Measurements from ENCODE around the gene ATXN7L1.
"Not testable (repeated sequence)": the region's sequence is repeated elsewhere in the genome, so short reads cannot be mapped to it uniquely, and the experiment has no call there.

Gene ATXN7L1

DNA sequence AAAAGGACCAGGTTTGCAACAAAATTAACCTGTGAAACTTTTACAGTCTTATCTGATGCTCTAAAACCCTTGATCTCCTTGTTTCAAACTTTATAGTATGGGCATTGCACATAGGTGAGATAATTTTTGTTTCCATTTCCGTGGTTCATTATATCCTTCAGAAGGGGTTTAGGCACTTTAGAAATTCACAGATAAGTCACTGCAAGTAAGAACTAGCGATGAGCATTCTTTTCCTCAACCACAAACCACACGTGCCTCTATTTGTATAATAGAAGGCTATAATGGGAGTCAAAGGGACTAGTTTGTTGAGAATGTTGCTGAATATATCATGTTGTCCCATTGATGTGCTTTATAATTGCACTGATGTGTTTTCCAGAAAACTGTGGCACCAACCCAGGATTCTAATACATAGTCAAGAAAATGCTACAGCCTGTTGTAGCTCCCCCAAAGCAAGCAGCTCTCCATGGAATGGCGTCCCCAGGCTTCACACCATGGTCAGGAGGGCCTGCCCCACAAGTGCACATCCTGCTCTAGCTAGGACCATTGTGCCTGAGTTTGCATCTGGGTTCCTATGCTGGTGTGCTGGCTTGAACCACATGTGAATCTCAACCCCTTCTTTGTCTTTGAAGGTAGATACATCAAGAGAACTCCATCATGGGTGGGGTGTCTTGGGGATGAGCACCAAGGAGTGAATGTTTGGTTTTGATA lies 14.0 kb upstream of the ATXN7L1 start:
- DNase-seq: peak; percentile 31

DNA sequence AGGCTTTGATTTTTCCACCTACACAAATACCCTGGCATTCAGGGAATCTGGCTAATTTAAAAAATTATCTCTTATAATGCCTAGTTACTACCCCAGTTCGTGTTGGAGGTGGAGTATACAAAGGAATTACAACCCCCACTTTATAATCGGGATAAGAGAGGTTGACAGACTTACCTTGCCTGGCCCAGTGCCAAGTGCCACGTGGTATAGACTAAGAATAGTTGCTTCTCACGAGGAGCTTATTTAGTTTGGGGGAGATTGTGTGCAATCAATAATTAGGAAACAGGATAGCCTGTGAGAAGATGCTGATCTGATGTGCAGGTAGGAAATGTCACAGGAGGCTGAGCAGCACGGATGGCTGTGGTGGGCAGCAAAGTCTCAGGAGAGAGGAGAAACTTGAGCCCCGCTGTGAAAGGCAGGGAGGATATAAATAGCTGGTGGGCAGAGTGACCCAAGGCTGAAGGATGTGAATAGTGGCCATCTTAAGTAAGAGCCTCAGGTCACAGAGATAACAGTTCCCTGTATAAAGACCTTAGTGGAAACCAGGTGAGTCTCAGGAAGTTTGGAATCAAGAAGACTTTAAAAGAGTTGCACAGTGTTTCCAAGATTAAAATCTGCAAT lies 11.3 kb upstream of the ATXN7L1 start:
- DNase-seq: no peak

DNA sequence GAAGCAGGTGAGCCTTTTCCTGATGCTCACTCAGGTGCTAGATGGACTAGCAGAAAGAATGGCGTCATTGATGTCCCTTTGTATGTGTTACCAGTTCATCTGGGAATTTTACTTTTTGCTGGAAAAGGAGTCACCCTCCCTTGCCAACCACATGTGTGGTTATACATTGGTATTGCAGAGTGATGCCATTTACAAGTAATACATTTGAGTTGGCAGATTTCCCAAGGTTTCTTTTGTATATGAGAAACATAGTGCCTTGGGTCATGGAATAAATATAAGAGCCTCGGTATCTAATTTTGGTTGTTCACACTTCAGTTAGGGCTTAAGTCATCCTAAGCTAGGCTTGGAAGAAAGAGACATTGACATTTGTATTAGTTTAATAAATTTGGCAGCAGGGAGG lies 10.4 kb upstream of the ATXN7L1 start:
- no peak for DNase-seq

DNA sequence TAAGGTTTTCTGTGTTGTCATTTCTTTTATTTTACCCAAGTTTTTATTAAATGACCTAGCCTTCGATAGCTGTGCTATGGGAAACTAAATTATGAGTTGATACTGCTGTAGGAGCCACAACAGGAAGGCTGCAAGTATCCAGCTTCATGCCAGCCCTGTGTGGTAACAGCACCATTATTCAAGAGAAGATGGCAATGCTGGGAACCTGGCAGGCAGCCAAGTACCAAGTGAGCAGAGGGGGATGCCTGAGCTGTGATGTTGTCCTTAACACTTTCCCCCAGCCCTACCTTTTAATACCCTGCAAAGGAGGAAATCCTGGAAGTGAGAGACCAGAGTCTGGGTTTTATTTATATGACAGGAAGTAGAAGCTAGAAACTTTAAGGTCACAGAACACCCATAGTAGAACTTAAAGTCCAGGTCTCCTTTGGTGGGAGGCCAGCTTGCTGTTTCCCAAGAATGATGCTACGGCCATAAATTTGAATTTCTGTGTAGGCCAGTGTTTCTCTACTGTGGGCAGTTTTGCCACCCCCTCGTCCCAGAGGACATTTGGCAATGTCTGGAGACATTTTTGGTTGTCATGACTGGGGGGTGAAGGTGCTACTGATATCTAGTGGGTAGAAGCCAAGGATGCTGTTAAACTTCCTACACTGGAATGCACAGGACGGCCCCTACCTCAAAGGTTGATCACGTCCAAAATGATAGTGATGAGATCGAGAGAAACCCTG lies 9.2 kb upstream of the ATXN7L1 start:
- no peak for DNase-seq

DNA sequence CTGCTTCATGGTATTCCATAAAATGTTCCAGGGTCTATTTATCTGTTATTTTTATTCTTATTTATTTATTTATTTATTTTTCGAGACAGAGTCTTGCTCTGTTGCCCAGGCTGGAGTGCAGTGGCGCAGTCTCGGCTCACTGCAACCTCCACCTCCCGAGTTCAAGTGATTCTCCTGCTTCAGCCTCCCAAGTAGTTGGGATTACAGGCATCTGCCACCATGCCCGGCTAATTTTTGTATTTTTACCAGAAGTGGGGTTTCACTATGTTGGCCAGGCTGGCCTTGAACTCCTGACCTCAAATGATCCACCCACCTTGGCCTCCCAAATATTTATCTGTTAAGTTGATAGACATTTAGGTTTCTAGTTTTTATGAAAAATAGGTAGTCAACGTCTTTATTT lies 6.8 kb upstream of the ATXN7L1 start:
- DNase-seq: not testable (repeated sequence)

DNA sequence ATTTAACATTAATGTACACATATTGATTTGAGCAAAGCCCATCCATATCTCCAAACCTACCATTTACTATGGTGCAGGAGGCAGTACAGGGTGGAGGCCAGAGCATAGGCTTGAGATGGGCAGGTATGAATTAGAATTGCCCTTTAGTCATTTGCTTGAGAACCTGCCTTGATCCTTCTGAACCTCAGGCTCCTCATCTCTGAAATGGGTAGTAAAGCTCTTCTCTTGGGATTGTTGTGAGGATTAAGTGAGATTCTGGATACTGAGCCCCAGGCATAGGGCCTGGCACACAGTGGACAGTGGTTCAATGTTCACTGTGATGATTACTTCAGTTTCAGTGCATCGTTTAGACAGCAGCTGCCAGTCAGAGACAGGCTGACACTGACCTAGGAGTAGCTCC lies 5.0 kb upstream of the ATXN7L1 start:
- DNase-seq: no peak

DNA sequence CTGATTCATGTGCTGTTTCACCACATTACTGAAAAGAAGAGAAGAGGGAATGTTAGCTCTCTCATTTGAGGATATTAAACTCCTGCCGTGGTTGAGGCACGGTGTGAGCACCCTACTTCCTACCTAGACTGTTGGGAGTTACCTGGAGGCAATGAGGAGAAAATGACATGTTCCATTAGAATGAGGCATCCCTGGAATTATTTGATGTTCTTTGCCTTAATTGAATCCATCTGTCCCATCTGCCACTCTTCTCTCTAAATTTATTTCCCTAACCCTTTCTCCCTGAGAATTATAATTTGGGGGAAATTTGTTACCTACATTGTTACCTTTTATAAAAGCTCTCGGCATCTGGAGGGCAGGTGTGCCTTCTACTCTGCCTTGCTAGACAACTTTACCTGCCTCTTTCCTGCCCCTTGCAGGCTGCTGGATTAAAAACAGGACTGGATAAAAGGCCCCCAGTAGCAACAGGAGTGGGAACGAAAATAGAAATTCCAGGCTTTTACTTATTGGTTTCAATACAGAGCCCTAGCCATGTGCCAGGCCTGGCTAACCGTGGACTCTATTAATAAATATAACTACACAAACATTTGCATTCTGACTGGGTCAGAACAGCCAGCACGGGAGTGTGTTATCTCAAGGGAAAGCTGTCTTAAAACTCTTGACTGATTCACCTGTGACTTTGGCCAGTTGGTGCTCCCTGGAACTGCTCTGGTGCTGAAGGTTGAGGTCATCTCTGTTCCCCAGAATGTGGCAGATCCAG lies 4.4 kb upstream of the ATXN7L1 start:
- DNase-seq: no peak

DNA sequence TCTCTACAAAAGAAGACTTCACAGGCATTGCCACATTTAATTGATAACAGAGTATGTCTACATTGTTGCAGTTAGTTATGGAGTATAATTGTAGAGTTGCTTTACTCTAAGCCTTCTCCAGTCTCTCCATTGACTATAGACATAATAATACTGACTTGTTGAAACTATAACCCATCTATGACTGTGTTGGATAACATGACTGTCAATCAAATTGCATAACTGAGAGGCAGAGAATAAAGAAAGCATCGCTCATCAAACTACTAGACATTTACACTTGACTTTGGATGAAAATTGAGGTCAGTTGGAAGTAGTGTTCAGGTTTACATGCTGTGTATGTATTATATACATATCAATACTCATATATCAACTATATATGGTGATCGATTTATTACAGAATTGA lies 3.4 kb upstream of the ATXN7L1 start:
- no peak for DNase-seq

DNA sequence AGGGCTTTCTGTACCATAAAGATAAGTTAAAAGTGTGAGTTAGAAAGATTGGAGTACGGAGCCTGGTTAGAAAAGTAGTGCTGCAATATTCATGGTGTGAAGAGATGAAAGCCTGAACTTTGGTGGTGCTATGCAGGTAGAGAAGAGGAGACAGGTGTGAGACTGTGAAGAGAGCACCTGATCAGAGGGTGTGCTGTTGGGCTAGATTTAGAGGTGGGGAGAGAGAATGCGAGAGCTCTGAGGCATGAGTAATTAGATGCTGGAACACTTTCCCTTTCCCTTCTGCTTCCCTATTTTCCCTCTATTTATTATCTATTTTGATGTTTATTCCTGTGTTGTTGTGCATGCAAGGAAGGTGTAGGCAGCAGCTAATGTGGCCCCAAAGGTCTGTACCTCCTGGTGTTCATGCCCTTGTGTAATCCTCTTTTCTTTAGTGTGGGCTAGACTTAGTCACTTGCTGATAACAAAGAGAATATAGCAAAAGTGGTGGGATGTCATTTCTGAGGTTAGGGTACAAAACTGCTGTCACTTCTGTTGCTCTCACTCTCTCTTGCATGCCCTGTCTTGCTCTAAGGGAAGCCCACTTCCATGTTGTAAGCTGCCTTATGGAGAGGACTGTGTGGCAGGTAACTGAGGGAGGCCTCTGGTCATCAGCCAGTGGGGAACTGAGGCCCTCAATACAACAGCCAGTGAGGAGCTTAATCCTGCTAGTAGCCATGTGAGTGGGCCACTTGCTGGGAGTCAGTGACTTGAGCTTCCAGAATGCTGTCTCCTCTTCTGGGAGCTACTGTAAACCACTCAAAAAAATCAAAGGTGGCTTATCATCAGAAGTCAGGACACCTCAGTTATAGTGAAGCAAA lies 2.6 kb upstream of the ATXN7L1 start:
- no peak for DNase-seq

DNA sequence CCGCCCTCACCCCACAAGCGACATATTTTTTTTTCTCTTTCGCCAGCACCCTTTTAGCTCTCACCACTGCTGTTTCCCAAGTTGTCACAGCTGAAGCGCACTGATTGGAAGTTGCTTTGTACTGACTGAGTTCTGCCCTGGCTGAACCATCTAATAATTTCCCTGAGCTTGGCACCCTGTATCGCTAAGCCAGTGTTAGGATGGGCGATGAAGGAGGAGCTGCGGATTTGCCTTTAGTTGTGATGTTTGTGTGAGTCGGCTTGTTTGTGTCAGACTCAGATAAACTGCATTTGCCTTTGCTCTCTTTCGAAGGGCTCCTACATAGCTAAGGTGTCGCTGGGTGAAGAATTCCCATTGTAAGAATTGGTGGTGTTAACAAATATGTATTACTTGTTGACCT lies 1.3 kb upstream of the ATXN7L1 start:
- no peak for DNase-seq

DNA sequence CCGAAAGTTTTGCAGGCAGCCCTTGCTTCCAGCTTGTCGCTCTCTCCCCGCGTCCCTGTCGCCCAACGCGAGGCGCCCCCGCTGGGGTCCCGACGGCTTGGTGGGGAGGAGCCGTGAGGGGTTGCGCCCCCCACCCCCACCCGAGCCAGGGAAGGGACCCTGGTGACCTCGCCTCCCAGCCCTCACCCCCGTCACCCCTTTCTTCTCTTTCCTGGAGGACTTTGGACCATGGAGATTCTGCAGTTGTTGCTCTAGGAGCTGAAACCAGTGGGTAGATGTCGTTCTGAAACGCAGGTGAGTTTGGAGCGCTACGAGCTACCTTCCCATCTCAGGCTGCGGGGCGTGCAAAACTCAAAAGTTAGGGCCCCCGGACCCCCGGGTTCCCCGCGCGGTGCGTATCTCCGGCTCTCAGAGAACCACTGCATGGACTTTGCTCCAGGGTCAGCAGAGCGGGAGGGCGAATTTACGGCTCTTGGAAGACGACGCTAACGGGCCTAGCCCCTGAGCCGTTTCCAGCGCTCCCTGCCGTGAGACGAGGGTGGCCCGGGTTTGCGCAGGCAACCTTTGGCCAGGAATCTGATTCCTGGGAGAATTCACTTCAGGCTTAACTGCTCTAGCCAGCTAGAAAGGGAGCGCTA lies 684 bp upstream of the ATXN7L1 start:
- peak; percentile 14 for DNase-seq

DNA sequence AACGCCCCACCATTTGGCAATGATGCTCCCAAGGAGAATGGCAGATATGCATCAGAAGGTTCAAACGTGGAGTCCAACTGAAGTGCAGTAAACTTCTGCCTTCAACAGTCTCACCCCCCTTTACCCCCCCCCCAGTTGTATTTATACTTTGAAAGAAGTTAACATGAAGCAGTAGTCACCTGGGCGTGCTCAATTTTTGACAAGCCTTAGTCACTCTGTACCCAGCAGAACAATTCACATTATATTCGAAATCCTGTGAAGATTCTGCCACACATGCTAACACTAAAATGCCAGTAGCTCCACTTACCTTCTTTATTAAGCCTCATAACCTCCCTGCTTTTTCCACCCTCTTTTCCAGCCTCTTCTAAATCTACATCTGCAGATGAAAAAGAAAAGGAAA lies 894 bp downstream of the ATXN7L1 start:
- DNase-seq: no peak

DNA sequence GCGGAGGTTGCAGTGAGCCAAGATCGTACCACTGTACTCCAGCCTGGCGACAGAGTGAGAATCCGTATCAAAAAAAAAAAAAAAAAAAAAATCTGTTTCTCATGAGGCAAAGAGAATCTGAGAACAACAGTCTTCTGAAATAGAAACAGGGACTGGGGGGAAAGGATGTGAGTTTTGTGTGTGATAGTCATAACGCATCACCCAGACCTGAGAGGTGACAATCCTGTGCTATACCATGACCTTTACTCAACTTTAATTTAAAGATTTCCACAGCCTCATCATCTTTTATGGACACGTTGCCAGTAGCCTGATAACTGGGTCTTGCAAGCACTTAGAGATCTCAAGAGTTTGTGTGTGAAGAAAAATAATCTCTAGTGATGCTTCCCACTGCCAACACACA lies 2.3 kb downstream of the ATXN7L1 start:
- DNase-seq: no peak

DNA sequence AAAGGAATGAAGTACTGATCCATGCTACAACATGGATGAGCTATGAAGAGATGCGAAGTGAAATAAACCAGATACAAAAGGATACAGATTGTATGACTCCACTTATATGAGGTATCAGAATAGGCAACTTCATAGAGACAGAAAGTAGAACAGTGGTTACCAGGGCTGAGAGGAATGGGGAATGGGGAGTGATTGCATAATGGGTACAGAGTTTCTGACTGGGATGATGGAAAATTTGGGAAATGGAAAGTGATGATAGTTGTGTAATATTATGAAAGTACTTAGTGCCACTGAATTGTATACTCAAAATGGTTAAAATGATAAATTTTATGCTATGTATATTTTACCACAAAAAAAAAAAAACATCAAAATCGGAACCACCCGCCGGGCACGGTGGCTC lies 3.9 kb downstream of the ATXN7L1 start:
- no peak for DNase-seq

DNA sequence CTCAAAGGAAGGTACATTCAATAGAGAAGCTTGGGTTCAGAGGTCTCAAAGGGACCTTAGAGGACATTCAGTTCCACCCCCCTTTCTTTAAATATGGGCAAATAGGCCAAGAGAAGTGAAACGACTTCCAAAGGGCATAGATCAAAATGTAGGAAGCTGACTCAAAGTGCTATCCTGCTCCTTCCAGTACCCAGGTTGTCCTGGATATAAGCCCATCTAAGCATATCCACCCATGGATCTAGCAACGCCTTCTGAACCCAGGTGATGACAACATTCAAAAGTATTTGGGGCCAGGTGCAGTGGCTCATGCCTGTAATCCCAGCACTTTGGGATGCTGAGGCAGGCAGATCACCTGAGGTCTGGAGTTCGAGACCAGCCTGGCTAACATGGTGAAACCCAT lies 5.3 kb downstream of the ATXN7L1 start:
- no peak for DNase-seq

DNA sequence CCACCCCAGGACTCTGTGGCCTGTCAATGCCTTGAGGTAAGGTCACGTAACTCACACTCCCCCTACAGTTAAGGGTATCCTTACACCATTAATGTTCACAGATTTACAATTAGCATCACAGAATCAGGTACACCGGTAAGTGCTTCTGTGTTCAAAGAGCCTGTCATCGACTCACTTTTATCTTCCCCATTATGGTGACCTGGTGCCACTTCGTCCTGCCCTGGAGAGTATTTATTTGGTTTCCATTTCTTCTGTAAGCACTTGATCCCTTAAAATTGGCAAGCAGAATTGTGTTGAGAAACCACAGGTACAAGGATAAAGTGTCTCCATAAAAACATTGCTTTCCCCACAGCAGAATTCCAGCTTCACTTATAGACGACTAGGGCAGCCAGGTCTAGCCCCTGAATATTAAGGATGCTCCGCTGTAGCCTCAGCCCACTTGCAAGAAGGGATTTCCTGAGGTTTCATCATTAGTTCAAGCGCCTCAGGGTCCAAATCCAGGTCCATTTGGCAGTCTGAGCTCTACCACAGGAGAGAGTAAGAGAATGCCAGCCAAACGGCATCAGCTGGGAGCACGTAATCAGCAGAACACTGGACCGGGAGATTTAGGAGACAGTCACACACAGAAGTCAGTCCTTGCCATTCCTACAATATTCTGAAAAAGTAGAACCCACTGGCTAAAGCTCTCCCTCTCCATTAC lies 10.1 kb downstream of the ATXN7L1 start:
- DNase-seq: no peak

DNA sequence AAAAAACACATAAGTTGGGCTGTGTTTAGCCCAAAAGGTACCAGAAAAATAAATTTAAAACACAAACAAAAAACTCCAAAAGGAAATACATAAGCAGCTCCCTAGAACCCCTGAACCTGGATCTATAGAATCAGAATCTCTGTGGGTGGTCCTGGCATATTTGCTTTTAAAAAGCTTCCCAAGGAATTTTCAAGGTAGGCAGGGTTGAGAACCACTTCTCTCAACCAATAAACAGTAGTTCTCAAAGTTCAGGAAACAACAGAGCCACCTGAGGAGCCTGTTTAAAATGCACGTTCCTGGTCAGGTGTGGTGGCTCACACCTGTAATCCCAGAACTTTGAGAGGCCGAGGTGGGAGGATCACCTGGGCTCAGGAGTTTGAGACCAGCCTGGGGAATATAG lies 12.5 kb downstream of the ATXN7L1 start:
- DNase-seq: no peak

DNA sequence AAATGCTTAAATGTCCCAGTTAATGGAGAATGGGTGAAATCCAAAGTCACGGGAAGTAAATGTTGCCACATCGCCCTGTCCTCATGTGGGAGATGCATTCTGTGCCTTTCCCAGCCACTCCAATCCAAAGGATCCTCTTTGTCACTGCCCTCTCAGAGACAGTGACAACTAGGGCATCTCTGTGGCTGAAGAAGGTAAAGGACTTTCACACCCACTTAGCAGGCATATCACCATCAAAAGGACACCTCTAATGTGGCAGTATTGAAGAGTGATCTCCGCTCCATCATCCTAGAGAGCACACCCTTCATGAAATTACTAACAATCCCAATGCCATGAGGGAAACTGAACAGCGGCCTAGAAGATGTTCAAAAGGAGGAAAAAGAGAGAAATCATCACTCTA lies 13.6 kb downstream of the ATXN7L1 start:
- no peak for DNase-seq

DNA sequence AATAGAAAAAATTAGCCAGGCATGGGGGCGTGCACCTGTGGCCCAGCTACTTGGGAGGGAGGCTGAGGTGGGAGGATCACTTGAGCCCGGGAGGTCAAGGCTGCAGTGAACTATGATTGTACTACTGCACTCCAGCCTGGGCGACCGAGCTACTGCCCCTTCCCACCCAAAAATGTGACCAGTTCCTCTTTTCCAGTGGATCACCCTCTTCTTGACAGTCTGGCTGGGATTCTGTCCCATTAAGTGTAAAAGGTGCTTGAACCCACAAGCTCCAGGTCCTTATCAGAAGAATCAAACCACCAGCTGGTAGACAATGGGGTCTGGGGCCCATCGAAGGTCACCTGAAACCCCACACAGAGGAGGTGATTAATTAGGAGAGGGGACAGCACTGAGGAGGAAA lies 14.1 kb downstream of the ATXN7L1 start:
- DNase-seq: no peak

DNA sequence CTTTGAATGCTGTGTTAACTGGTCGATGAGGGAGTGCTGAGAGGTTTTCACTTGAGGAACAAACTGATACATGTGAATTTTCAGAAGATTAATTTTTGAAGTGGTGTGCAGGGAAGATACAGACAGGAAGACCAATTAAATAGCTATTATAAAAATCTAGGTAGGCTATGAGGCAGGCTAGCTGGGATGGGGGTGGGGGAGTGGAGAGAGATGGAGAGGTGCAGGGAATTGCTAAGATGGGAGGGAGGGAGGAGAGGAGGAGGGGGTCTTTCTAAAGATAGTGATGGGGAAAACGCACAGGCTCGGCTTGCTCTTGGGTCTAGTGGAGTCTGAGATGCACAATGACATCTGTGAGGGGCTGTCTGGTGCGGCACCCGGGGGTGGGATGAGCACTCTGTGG lies 15.2 kb downstream of the ATXN7L1 start:
- no peak for DNase-seq

DNA sequence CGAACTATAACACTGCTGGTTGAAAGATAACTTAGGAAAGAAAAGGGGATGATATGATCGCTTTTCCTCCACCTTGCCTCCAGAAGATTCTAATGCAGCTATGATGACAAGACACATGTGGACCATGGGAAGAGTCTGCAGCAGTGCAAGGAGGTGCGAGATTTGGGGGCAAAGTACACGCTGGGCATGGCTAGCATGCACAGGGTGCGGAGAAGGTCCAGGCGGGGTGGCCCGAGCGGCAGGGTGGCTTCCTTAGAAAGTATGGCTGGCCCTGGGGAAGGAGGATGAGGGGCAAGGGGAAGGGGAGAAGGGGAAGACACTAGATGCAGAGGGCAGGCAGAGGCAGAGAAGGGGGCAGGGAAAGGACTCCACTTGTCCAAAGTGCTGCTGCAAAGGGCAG lies 15.6 kb downstream of the ATXN7L1 start:
- DNase-seq: no peak
